CD4-positive, alpha-beta T cell treated with Interleukin-17A for 1 hour (primary cell): ENCODE data around the gene PTTG1IP.

Experiments used
- DNase-seq: peaks from one replicate; pipeline ENCODE4 v3.0.0-alpha.2; 2020

PTTG1IP gene

GRCh38 chr21:44908908-44909307, 35.4 kb upstream of the PTTG1IP start:
- no peak for DNase-seq

DNA sequence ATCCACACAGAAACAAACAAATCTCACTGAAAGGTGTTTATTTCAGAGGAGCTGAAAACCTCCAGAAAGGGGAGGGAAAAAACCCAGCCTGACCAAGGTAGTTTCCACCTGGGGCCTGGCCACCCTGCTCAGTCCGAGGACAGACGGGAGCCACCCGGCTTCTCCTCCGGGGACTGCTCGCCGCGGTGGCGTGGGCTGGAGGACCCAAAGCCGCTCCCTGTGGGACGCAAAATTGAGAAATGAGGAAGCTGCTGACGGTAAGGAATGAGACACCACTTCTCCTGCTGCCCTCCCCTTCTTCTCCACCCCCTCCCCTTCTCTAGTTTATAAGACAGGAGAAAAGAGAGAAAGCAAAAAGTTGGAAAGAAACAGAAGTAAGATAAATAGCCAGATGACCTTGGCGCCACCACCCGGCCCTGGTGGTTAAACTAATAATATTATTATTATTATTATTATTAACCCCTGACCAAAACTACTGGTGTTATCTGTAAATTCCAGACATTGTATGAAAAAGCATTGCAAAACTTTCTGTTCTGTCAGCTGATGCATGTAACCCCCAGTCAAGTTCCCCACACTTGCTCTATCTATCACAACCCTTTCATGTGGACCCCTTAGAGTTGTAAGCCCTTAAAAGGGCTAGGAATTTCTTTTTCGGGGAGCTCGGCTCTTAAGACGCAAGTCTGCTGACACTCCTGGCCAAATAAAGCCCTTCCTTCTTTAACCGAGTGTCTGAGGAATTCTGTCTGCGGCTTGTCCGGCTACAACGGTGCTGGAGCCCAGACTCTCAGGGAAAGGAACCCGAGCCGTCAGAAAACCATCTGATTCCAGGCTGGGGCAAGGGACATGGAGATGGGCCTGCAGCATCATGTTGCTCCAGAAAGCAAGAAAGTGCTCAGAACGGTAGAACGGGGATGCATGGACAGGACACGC, 34.7 kb upstream of the PTTG1IP start:
- no peak for DNase-seq

- DNase-seq: no peak
Measured at GRCh38 chr21:44907225-44907965, 33.9 kb upstream of the PTTG1IP start.

GRCh38 chr21:44905728-44906090, 32.2 kb upstream of the PTTG1IP start:
- no peak for DNase-seq

GRCh38 chr21:44905016-44905727, 31.7 kb upstream of the PTTG1IP start:
- no peak for DNase-seq

GRCh38 chr21:44904141-44904923, 30.8 kb upstream of the PTTG1IP start:
- no peak for DNase-seq

DNA sequence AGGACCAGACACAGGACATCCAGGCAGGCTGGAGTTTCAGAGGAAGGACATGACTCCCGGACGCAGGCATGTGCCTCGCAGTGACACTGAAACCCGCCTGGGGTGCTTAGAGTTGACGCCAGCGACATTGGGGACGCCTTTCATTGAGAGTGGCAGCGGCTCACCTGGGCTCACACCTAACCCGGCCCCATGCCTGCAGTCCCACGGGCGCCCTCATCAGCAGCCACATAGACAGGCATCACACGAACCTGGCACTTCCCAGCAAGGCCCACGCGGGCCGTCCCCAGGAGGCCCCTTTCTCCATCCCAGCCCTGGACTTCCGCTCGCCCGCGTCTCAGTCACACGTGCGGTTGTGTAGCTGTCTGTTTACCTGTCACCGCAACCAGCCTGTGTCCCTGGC, 30.2 kb upstream of the PTTG1IP start:
- no peak for DNase-seq

GRCh38 chr21:44903050-44903685, 29.7 kb upstream of the PTTG1IP start:
- no peak for DNase-seq

DNA sequence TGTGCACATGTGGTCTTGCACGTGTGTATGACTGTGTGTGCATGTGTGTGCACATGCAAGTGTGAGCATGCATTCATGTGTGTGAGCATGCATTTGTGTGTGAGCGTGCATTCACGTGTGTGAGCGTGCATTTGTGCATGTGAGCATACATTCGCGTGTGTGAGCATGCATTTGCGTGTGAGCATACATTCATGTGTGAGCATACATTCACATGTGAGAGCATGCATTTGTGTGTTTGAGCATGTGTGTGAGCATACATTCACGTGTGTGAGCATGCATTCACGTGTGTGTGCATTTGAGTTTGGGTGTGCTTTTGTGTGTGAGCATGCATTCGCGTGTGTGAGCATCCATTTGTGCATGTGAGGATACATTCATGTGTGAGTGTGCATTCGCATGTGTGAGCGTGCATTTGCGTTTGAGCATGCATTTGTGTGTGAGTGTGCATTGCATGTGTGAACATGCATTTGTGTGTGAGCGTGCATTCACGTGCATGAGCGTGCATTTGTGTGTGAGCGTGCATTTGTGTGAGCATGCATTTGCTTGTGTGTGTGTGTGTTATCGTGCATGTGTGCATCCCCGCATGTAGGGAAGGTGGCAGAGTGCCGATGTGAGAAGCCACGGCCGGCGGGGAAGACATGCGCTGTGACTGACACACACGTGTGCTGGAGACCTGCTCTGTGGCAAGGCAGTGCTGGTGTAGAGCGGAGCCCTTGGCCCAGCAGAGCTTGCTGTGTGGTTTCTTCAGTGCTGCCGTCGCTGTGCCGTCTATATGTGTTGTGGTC, 29.0 kb upstream of the PTTG1IP start:
- no peak for DNase-seq

DNA sequence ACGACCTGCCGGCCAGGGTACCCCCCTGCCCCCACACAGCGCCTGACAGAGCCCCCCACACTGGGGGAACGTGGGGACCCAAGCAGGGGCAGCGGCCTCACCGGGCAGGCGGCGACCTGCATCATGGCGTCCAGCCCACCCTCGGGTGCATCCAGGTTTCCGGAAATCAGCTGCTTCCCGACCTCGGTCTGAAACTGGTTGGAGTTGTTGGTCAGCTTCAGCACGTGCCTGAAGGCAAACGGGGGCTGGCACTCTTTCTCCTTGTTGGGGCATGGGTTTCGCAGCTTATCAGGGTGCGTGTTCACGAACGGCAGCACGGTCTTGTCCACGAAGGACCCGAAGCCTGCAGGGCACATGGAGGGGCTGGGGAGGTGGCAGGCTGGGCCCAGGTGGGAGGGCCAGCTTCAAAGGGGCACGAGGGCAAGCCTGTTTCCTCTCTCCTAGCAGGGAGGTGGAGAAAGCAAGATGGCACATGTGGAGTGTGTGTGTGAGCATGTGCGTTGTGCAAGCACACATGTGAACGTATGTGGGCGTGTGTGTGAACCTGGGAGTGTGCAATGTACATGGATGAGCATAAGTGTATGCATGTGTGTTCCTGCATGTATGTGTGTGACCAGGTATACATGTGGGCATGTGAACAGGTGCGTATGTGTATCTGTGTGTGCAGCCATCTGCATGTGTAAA, 28.0 kb upstream of the PTTG1IP start:
- DNase-seq: no peak

DNA sequence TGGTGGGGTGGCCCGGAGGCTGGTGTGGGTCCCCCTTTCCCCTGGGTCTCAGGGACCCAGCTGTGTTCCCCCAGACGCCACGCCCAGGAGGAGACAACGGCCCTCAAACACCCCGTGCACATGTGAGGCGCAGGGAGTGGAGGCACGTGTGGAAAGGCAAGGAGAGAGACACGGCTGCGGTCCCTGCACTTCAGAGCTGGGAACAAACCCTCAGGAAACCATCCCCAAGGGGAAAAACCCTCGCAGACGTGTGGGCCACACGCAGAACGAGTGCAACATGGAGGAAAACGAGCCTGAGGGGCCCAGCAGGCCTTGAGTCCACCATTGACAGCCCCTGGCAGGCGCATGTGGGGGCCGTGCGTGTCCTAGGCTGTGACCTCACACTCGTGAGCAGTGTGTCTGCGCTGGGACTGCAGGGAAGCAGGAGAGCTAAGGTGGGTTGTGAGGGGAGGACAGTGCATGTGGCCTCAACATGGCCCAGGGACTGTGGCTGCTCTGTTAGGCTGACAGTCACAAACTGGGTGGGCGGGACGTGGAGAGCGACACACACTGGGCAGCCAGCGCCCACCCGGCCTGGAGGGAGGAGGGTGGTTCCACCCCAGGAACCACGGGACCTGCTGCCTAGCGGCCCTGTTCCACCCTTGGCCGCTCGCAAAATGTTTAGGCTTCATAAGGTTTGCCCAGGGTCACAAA, 27.2 kb upstream of the PTTG1IP start:
- no peak for DNase-seq

DNA sequence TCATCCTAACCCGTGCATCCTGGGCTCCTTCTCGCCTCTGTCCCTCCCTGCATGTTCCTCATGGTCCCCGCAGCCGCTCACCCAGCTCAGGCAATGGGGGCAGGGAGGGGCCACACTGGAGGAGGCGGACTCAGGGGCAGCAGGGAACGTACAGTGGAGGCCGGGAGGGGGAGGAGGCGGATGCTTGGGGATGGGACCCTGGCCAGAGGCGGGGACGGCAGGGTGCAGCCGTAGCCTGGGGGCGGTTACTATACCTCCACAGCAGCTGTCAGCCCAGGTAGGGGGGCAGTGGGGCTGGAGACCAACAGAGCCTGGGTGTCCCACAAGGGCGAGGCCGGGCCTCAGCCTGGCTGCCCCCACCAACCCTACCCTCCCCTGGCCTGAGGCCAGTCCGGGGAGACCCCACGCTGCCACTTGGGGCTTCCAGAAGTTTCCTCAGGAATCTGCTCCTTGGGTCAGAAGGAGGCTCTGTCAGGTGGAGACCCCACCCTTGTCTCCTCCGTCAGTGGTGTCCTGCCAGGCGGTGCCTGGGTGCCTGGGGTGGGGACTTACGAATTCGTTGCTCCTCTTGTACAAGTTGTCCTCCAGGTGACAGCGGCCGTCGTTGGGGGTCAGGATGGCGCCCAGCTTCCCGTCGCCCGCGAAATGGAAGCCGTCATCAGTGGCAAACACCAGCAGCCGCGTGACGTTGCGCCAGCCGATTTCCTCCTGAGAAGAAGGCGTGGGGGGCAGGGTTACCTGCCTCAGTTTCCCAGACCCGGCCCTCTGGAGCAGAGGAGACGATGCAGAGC, 26.5 kb upstream of the PTTG1IP start:
- no peak for DNase-seq

GRCh38 chr21:44898851-44899767, 25.6 kb upstream of the PTTG1IP start:
- DNase-seq: no peak

DNA sequence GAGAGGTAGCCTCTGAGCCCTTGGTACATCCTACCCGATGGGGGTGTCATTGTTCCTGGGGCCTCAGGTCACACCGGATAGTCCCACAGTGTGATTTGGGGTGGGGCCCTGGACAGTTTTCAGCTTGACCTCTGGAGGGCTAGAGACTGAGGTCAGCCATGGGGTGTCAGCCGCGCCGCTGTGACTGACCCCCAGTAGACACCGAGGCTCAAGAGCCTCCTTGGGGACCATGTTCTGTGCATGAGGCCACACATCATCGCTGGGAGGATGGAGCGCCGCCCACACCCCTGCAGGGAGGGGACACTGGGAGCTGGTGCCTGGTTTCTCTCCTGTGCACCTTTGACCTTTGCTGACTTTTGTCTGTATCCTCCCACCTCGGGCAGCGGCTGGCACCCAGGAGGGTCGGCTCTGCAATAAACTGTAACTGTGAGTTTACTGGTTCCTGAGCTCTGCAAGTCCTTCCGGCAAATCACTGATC, 24.6 kb upstream of the PTTG1IP start:
- DNase-seq: no peak

- no peak for DNase-seq
Measured at GRCh38 chr21:44897326-44898010, 24.0 kb upstream of the PTTG1IP start.

DNA sequence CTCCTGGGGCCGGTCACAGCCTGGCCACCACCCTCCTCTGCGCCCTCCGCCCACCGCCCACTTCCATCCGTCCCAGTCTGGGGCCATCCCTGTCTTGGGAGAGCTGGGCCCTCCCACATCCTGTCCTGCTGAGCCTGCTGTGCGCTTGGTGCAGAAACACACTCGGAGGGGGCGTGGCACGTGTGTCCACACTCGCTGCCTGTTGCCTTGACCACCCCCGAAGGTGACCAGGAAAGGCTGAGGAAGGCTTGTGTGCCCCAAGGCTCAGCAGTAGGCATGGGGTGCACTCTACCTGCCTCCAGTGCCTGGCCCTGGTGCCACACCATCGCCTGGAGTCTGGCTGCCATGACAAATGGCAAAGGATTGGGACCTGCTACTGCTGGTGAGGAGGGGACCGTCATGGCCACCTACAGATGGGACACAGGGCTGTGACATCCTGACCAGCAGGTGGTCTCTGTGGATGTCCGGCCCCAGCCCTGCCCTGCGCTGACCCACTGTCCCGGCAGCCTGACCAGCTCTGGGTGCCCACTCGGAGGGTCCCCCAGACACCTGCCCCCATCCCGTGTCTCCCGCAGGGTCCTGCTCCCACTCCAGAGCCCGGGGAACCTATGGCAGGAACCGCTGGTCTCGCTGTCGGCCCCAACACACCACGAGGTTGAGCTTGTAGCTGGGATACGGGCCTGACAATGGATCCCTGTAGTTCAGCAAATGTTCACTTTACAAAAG, 23.2 kb upstream of the PTTG1IP start:
- DNase-seq: no peak

GRCh38 chr21:44895859-44896258, 22.4 kb upstream of the PTTG1IP start:
- DNase-seq: no peak
